Measurements from ENCODE around the gene TMEM87B. TPM values are rescaled to one million over a fixed set of nuclear protein-coding genes. Genes with fewer than 3 reads are reported as not detected.

TMEM87B gene
- total RNA-seq, 1 donor = 40.2 TPM

- H3K4me3 ChIP-seq (ENCODE audit: low read depth, low read length) = no peak overlapping the region
- no peak for DNase-seq (ENCODE audit: low read depth)
- no peak for TF ChIP-seq CTCF (IDR thresholded peaks at IDR 0.05; ENCODE audit: insufficient read depth, low read length)
These were observed 96.8 kb downstream of the TMEM87B start for GRCh38 chr2:112151701-112152440.

GRCh38 chr2:112152476-112153178 lies 97.6 kb downstream of the TMEM87B start:
- DNase-seq (ENCODE audit: low read depth) = no peak
- TF ChIP-seq CTCF (IDR thresholded peaks at IDR 0.05; ENCODE audit: insufficient read depth, low read length) = no peak

GRCh38 chr2:112153179-112153490 lies 98.1 kb downstream of the TMEM87B start:
- no peak for TF ChIP-seq CTCF (IDR thresholded peaks at IDR 0.05; ENCODE audit: insufficient read depth, low read length)
- no peak overlapping the region for H3K4me3 ChIP-seq (ENCODE audit: low read depth, low read length)
- no peak for DNase-seq (ENCODE audit: low read depth)

More at GRCh38 chr2:112152476-112153178, 97.6 kb downstream of the TMEM87B start:
- no peak overlapping the region for H3K4me3 ChIP-seq (ENCODE audit: low read depth, low read length)

- TF ChIP-seq CTCF (IDR thresholded peaks at IDR 0.05; ENCODE audit: insufficient read depth, low read length) = no peak
- no peak for DNase-seq (ENCODE audit: low read depth)
- H3K4me3 ChIP-seq (ENCODE audit: low read depth, low read length) = no peak overlapping the region
These were observed 98.4 kb downstream of the TMEM87B start for GRCh38 chr2:112153501-112153900.

- no peak for DNase-seq (ENCODE audit: low read depth)
- H3K4me3 ChIP-seq (ENCODE audit: low read depth, low read length) = no peak overlapping the region
- no peak for TF ChIP-seq CTCF (IDR thresholded peaks at IDR 0.05; ENCODE audit: insufficient read depth, low read length)
These were observed 99.4 kb downstream of the TMEM87B start for GRCh38 chr2:112154246-112155117.

GRCh38 chr2:112155331-112156151 lies 100.5 kb downstream of the TMEM87B start:
- no peak for TF ChIP-seq CTCF (IDR thresholded peaks at IDR 0.05; ENCODE audit: insufficient read depth, low read length)
- DNase-seq (ENCODE audit: low read depth) = no peak
- H3K4me3 ChIP-seq (ENCODE audit: low read depth, low read length) = no peak overlapping the region
